K562 (cell line): Measurements from ENCODE around the gene BCAS3. TPM values are rescaled to one million over a fixed set of nuclear protein-coding genes. Genes with fewer than 3 reads are reported as not detected.

ENCODE experiments used
- ATAC-seq: fragments of 200-7000 bp; cut with Tn5 transposase; 3 replicates; pipeline ENCODE4 v1.9.1; 2020; ENCODE audit warnings: moderate library complexity
- BruUV-seq: library from RNA; stranded (reverse); fragments of 400-500 nt; replicated peaks from 2 replicates; lab custom pipeline; 2021; lab: Mats Ljungman, UMichigan
- CTCF ChIA-PET: fragments of 300-600 bp; formaldehyde crosslinking; extraction: SDS; loops from one replicate; lab custom pipeline; 2021; ENCODE audit warnings: low intra/inter-chr PET ratio; lab: Yijun Ruan, JAX
- POLR2A ChIA-PET: fragments of 300-600, 350-650 bp; sonication (Branson Sonifier 250); formaldehyde crosslinking; extraction: SDS; loops from one replicate; lab custom pipeline; 2021; ENCODE audit warnings: antibody characterized with exemption, inconsistent platforms; lab: Yijun Ruan, JAX
- DNase-seq, 4 experiments: peaks; one replicate each; pipeline versions ENCODE4 v3.0.0 to v3.0.0-alpha.2; 2011 to 2018; ENCODE audit warnings: low spot score in 3 of 4, mixed read lengths in 3 of 4; ENCODE audit errors: extremely low read depth in 1 of 4
- FAIRE-seq: peaks from 2 replicates; lab custom pipeline; 2011; peaks lifted over from hg19 to GRCh38; lab: Jason Lieb, UNC
- H2AFZ ChIP-seq: 2 replicates; pipeline ENCODE4 v1.6.0; 2011; ENCODE audit warnings: low read depth, low read length, control low read depth, inconsistent platforms
- H3K27ac ChIP-seq: fragments of 200-600 bp; 3 replicates; pipeline ENCODE4 v1.8.0; 2011; ENCODE audit warnings: low read depth, mild to moderate bottlenecking, control low read depth, inconsistent platforms, low read length, moderate library complexity, mixed read lengths; ENCODE audit errors: extremely low read depth
- H3K27me3 ChIP-seq, 2 experiments: fragments of 300-600 bp in 1 of 2; 2 replicates in 1 of 2; 3 replicates in 1 of 2; pipeline versions ENCODE4 v1.6.0 to v1.8.0; 2011; ENCODE audit warnings: inconsistent platforms in 2 of 2, low read length in 2 of 2, mild to moderate bottlenecking in 1 of 2, mixed read lengths in 1 of 2, moderate library complexity in 1 of 2; ENCODE audit not compliant: control insufficient read depth in 2 of 2, insufficient read depth in 2 of 2
- H3K36me3 ChIP-seq: fragments of 300-600 bp; 3 replicates; pipeline ENCODE4 v1.8.0; 2011; ENCODE audit warnings: mild to moderate bottlenecking, low read length, inconsistent platforms; ENCODE audit not compliant: control insufficient read depth, insufficient read depth
- H3K4me1 ChIP-seq, 2 experiments: fragments of 200-600 bp in 1 of 2; replicated peaks in 1 of 2; 2 replicates in 1 of 2; 3 replicates in 1 of 2; pipeline versions ENCODE4 v1.5.1 to v1.8.0; 2011; ENCODE audit warnings: inconsistent platforms in 2 of 2, low read length in 2 of 2, mild to moderate bottlenecking in 1 of 2, mixed read lengths in 1 of 2, moderate library complexity in 1 of 2; ENCODE audit not compliant: control insufficient read depth in 2 of 2, insufficient read depth in 2 of 2
- H3K4me2 ChIP-seq: 2 replicates; pipeline ENCODE4 v1.6.1; 2011; ENCODE audit warnings: low read length, control low read depth, inconsistent platforms, mixed read lengths; ENCODE audit not compliant: insufficient read depth
- H3K4me3 ChIP-seq: fragments of 200-600 bp; sonication (generic), shearing (Covaris generic); 2 replicates; pipeline ENCODE4 v1.5.1; 2016; ENCODE audit warnings: control low read depth, inconsistent platforms
- H3K79me2 ChIP-seq: fragments of 200-600 bp; 3 replicates; pipeline ENCODE4 v1.8.0; 2011; ENCODE audit warnings: low read length, inconsistent platforms; ENCODE audit not compliant: control insufficient read depth, insufficient read depth
- H3K9ac ChIP-seq, 2 experiments: 2 replicates each; pipeline versions ENCODE4 v1.6.0 to v1.6.1; 2011; ENCODE audit warnings: low read depth in 2 of 2, low read length in 2 of 2, control low read depth in 1 of 2, inconsistent platforms in 1 of 2, mild to moderate bottlenecking in 1 of 2, mixed read lengths in 1 of 2; ENCODE audit not compliant: insufficient read depth in 1 of 2
- H3K9me1 ChIP-seq: one replicate; pipeline ENCODE4 v1.6.0; 2011; ENCODE audit warnings: inconsistent platforms, mild to moderate bottlenecking, low read length, moderate library complexity; ENCODE audit not compliant: control insufficient read depth, insufficient read depth
- H3K9me3 ChIP-seq: replicated peaks from 2 replicates; pipeline ENCODE4 v1.5.1; 2011; ENCODE audit warnings: low read depth, low read length, inconsistent platforms; ENCODE audit not compliant: control insufficient read depth, insufficient read depth
- H4K20me1 ChIP-seq: replicated peaks from 2 replicates; pipeline ENCODE4 v1.6.1; 2011; ENCODE audit warnings: low read length, inconsistent platforms, mixed read lengths; ENCODE audit not compliant: control insufficient read depth, insufficient read depth
- CCNT2 ChIP-seq: IDR thresholded peaks from 2 replicates; pipeline ENCODE4 v1.6.1; 2011; ENCODE audit warnings: borderline replicate concordance, low read depth, mild to moderate bottlenecking, moderate library complexity, mixed read lengths, low read length; ENCODE audit not compliant: insufficient read length; ENCODE audit errors: extremely low read depth
- CTBP1 ChIP-seq: fragments of 450-650 bp; IDR thresholded peaks from 2 replicates; pipeline ENCODE4 v1.6.1; 2016; ENCODE audit warnings: borderline replicate concordance
- CTCFL ChIP-seq: IDR thresholded peaks from 2 replicates; pipeline ENCODE4 v1.6.1; 2011; ENCODE audit warnings: borderline replicate concordance, low read depth, mild to moderate bottlenecking, moderate library complexity, low read length; ENCODE audit not compliant: insufficient read depth, poor library complexity, severe bottlenecking
- ETS1 ChIP-seq: conservative IDR thresholded peaks from 2 replicates; pipeline ENCODE4 v1.6.1; 2011; ENCODE audit warnings: low read depth, mild to moderate bottlenecking, low read length; ENCODE audit not compliant: control insufficient read depth
- GATAD2B ChIP-seq: fragments of 450-650 bp; IDR thresholded peaks from 2 replicates; pipeline ENCODE4 v1.6.1; 2017; ENCODE audit warnings: mild to moderate bottlenecking, borderline replicate concordance
- KDM1A ChIP-seq, 2 experiments: fragments of 450-650 bp; IDR thresholded peaks; 2 replicates each; pipeline ENCODE4 v1.6.1; 2016; ENCODE audit warnings: mild to moderate bottlenecking in 2 of 2
- RAD21 ChIP-seq, 2 experiments: fragments of 250-450 bp in 1 of 2; fragments of 450-650 bp in 1 of 2; sonication (Bioruptor Pico) in 1 of 2; formaldehyde crosslinking in 1 of 2; IDR thresholded peaks in 1 of 2; conservative IDR thresholded peaks in 1 of 2; 2 replicates each; pipeline versions ENCODE4 v1.4.0 to v1.8.0; 2020 to 2022; ENCODE audit warnings: mild to moderate bottlenecking in 2 of 2, moderate library complexity in 1 of 2
- RB1 ChIP-seq: fragments of 450-650 bp; IDR thresholded peaks from 2 replicates; pipeline ENCODE4 v1.6.1; 2017; ENCODE audit warnings: low read depth, mild to moderate bottlenecking
- UBTF ChIP-seq, 2 experiments: IDR thresholded peaks; 2 replicates each; pipeline ENCODE4 v1.6.1; 2012; ENCODE audit warnings: improper control_type of control experiment in 2 of 2, low read depth in 2 of 2, low read length in 2 of 2, borderline replicate concordance in 1 of 2
- ZHX1 ChIP-seq: fragments of 150-350 bp; conservative IDR thresholded peaks from 2 replicates; pipeline ENCODE4 v1.6.1; 2014; ENCODE audit warnings: low read length
- WGBS: fragments of 100-300 bp; shearing (Covaris generic); methylation state at CpG from one replicate; pipeline ENCODE4 v1.1.6; 2016; ENCODE audit warnings: low coverage, mixed read lengths; ENCODE audit not compliant: insufficient coverage; ENCODE audit errors: missing lambda C conversion rate; 5-methylcytosine and 5-hydroxymethylcytosine counted together
- in situ Hi-C: fragments of 300-500 bp; cut with MboI; formaldehyde crosslinking; loops from 4 replicates; pipeline ENCODE4 v1.15.0; 2018; ENCODE audit warnings: inconsistent platforms, mixed read lengths
- intact Hi-C: fragments of 100-400 bp; cut with micrococcal nuclease; formaldehyde crosslinking; loops from 2 replicates; pipeline ENCODE4 v1.14.2; 2022
- polyA plus RNA-seq, 8 experiments: library from polyadenylated mRNA; depleted of rRNA in 4 of 8; stranded (reverse) in 5 of 8; unstranded in 3 of 8; fragments of >200 nt; fragmentation: Nextera tagmentation in 2 of 8; fragmentation: Illumina TruSeq in 1 of 8; extraction: Ambion mirVana in 2 of 8; extraction: Trizol in 1 of 8; gene quantifications; 2 replicates each; pipeline versions ENCODE4 v1.2.1 to v1.2.3, GENCODE V29; 2011 to 2014; ENCODE audit warnings: inconsistent platforms in 1 of 8, missing spikeins in 1 of 8
- total RNA-seq, 7 experiments: library from RNA; depleted of rRNA in 6 of 7; stranded (reverse); fragments of >200 nt in 6 of 7; fragmentation: Illumina TruSeq in 2 of 7; extraction: Trizol in 2 of 7; gene quantifications; 2 replicates each; pipeline versions ENCODE4 v1.2.1 to v1.2.3, GENCODE V29; 2011 to 2021; ENCODE audit warnings: low replicate concordance in 1 of 7

BCAS3 gene
- total and polyA plus RNA-seq, 9 of the 15 experiments (the other 6 are each of a cell fraction or from before 2014, with no cell fraction given) = 1.9 to 5.5 (median 3.5) TPM

GRCh38 chr17:61409301-61410112 is 731.9 kb downstream of the BCAS3 start:
- WGBS = 2% methylated on average over 50 of the region's 73 CpGs
- peak; percentile 50 to 83 (median 82) for DNase-seq
- no peaks in the 10 kb centered on the region for H3K36me3 ChIP-seq
- in situ Hi-C loops (no loop called here), intact Hi-C loops (loop anchor here (10.0 kb wide), 1 partner anchor 425 kb away; no protein-coding TSS in a partner anchor)
- H3K9me3 ChIP-seq = no peaks in the 10 kb centered on the region
- H4K20me1 ChIP-seq = no peaks in the 10 kb centered on the region
- H2AFZ ChIP-seq = peak overlapping the region; percentile 87
- CTCF ChIA-PET = interaction anchor here (0.9 kb wide), 1 partner anchor 438 kb away, joined by 5 read pairs; no protein-coding TSS in a partner anchor
- peaks cover 0 to 38% of the 10 kb centered on the region in 2 experiments; a peak in 2 of 5 replicates for H3K4me1 ChIP-seq
- no peak overlapping the region for H3K27ac ChIP-seq
- peak; percentile 88 for ATAC-seq
- H3K4me2 ChIP-seq = peak overlapping the region; percentile 71; the same call in 1 of the 2 replicates
- H3K79me2 ChIP-seq = no peaks in the 10 kb centered on the region
- BruUV-seq = no TSS peak
- POLR2A ChIA-PET = no interaction called here
- H3K9me1 ChIP-seq = no peaks in the 10 kb centered on the region
- H3K4me3 ChIP-seq = peak overlapping the region; percentile 51
- peak overlapping the region in 1 of 2 experiments; percentile 82; a peak in 3 of 4 replicates for H3K9ac ChIP-seq
- FAIRE-seq = no peak
- peaks cover 10 to 41% of the 10 kb centered on the region in 2 experiments; a peak in 3 of 5 replicates for H3K27me3 ChIP-seq
- peak; percentile 53; the same call in 1 of the 2 replicates for TF ChIP-seq GATAD2B
- peak in 1 of 2 experiments; percentile 74; a peak in 2 of 4 replicates for TF ChIP-seq RAD21 (CRISPR knock-in tag; conservative IDR thresholded peaks at IDR 0.05 in 1 of 2, IDR thresholded peaks at IDR 0.05 in 1 of 2)
- peak; percentile 85 for TF ChIP-seq CTCFL
- TF ChIP-seq KDM1A (IDR thresholded peaks at IDR 0.05) = no peak
- TF ChIP-seq CTBP1 = peak; percentile 20; the same call in 1 of the 2 replicates
- no peak for TF ChIP-seq ZHX1
- TF ChIP-seq UBTF (IDR thresholded peaks at IDR 0.05; ENCODE audit: borderline replicate concordance in 1 of 2, low read depth in 2 of 2, low read length in 2 of 2) = peak; percentile 19 to 90; a peak in 3 of 4 replicates
- TF ChIP-seq RB1 = peak; percentile 79
- TF ChIP-seq ETS1 = no peak
- TF ChIP-seq CCNT2 = peak; percentile 56
